Activated T-helper 9 cell treated with anti-CD3 and anti-CD28 coated beads, Interleukin-2, amount 50 U/mL, for 16 hours (primary cell): ENCODE results near the gene SLX9.
"Not testable (repeated sequence)": the region's sequence is repeated elsewhere in the genome, so short reads cannot be mapped to it uniquely, and the experiment has no call there.

Experiments
- DNase-seq: peaks from one replicate; pipeline ENCODE4 v3.0.0-alpha.2; 2020; ENCODE audit warnings: low read depth

Gene SLX9

GRCh38 chr21:45019076-45019886, 79.5 kb downstream of the SLX9 start:
- no peak for DNase-seq

- no peak for DNase-seq
Observed at GRCh38 chr21:45019887-45020537, 80.2 kb downstream of the SLX9 start.

- DNase-seq = no peak
Observed at GRCh38 chr21:45020629-45021427, 81.0 kb downstream of the SLX9 start.

GRCh38 chr21:45021428-45022347, 81.9 kb downstream of the SLX9 start:
- no peak for DNase-seq

- DNase-seq = no peak
Observed at GRCh38 chr21:45022348-45022675, 82.5 kb downstream of the SLX9 start.

- DNase-seq = no peak
Observed at GRCh38 chr21:45022736-45023135, 82.9 kb downstream of the SLX9 start.

GRCh38 chr21:45024516-45024915, 84.7 kb downstream of the SLX9 start:
- not testable (repeated sequence) for DNase-seq

GRCh38 chr21:45026066-45026745, 86.4 kb downstream of the SLX9 start:
- no peak for DNase-seq
